Body of pancreas (tissue), 4 donors: ENCODE measurements around the gene BRAF.

Experiments
- CTCF ChIP-seq, 7 experiments: fragments of 450-650 bp in 4 of 7; fragments of 200-600 bp in 3 of 7; sonication (generic) in 3 of 7; IDR thresholded peaks; one replicate each; pipeline ENCODE4 v1.5.1; 2016 to 2019; ENCODE audit warnings: antibody characterized with exemption in 7 of 7
- POLR2A ChIP-seq, 3 donors: fragments of 450-650 bp; IDR thresholded peaks; one replicate each; pipeline ENCODE4 v1.6.1; 2016; ENCODE audit warnings: antibody characterized with exemption in 3 of 3, mild to moderate bottlenecking in 2 of 3

- TF ChIP-seq CTCF (IDR thresholded peaks at IDR 0.05), result peak in 1 of 7 experiments; percentile 0
- TF ChIP-seq POLR2A (IDR thresholded peaks at IDR 0.05), result peak; percentile 80 to 93 (median 92)
Observed at GRCh38 chr7:140696680-140697446, 227.9 kb downstream of the BRAF start, which contains the start of gene NDUFB2.
